K562 (cell line): Measurements from ENCODE around the gene RHCG. TPM values are rescaled to one million over a fixed set of nuclear protein-coding genes. Genes with fewer than 3 reads are reported as not detected.

Source experiments
- ATAC-seq: fragments of 200-7000 bp; cut with Tn5 transposase; 3 replicates; pipeline ENCODE4 v1.9.1; 2020; ENCODE audit warnings: moderate library complexity
- BruUV-seq: library from RNA; stranded (reverse); fragments of 400-500 nt; replicated peaks from 2 replicates; lab custom pipeline; 2021; lab: Mats Ljungman, UMichigan
- CTCF ChIA-PET: fragments of 300-600 bp; formaldehyde crosslinking; extraction: SDS; loops from one replicate; lab custom pipeline; 2021; ENCODE audit warnings: low intra/inter-chr PET ratio; lab: Yijun Ruan, JAX
- POLR2A ChIA-PET: fragments of 300-600, 350-650 bp; sonication (Branson Sonifier 250); formaldehyde crosslinking; extraction: SDS; loops from one replicate; lab custom pipeline; 2021; ENCODE audit warnings: antibody characterized with exemption, inconsistent platforms; lab: Yijun Ruan, JAX
- DNase-seq, 4 experiments: peaks; one replicate each; pipeline versions ENCODE4 v3.0.0 to v3.0.0-alpha.2; 2011 to 2018; ENCODE audit warnings: low spot score in 3 of 4, mixed read lengths in 3 of 4; ENCODE audit errors: extremely low read depth in 1 of 4
- FAIRE-seq: peaks from 2 replicates; lab custom pipeline; 2011; peaks lifted over from hg19 to GRCh38; lab: Jason Lieb, UNC
- H2AFZ ChIP-seq: 2 replicates; pipeline ENCODE4 v1.6.0; 2011; ENCODE audit warnings: low read depth, low read length, control low read depth, inconsistent platforms
- H3K27ac ChIP-seq: fragments of 200-600 bp; 3 replicates; pipeline ENCODE4 v1.8.0; 2011; ENCODE audit warnings: low read depth, mild to moderate bottlenecking, control low read depth, inconsistent platforms, low read length, moderate library complexity, mixed read lengths; ENCODE audit errors: extremely low read depth
- H3K27me3 ChIP-seq, 2 experiments: fragments of 300-600 bp in 1 of 2; 2 replicates in 1 of 2; 3 replicates in 1 of 2; pipeline versions ENCODE4 v1.6.0 to v1.8.0; 2011; ENCODE audit warnings: inconsistent platforms in 2 of 2, low read length in 2 of 2, mild to moderate bottlenecking in 1 of 2, mixed read lengths in 1 of 2, moderate library complexity in 1 of 2; ENCODE audit not compliant: control insufficient read depth in 2 of 2, insufficient read depth in 2 of 2
- H3K36me3 ChIP-seq: fragments of 300-600 bp; 3 replicates; pipeline ENCODE4 v1.8.0; 2011; ENCODE audit warnings: mild to moderate bottlenecking, low read length, inconsistent platforms; ENCODE audit not compliant: control insufficient read depth, insufficient read depth
- H3K4me1 ChIP-seq, 2 experiments: fragments of 200-600 bp in 1 of 2; replicated peaks in 1 of 2; 2 replicates in 1 of 2; 3 replicates in 1 of 2; pipeline versions ENCODE4 v1.5.1 to v1.8.0; 2011; ENCODE audit warnings: inconsistent platforms in 2 of 2, low read length in 2 of 2, mild to moderate bottlenecking in 1 of 2, mixed read lengths in 1 of 2, moderate library complexity in 1 of 2; ENCODE audit not compliant: control insufficient read depth in 2 of 2, insufficient read depth in 2 of 2
- H3K4me2 ChIP-seq: 2 replicates; pipeline ENCODE4 v1.6.1; 2011; ENCODE audit warnings: low read length, control low read depth, inconsistent platforms, mixed read lengths; ENCODE audit not compliant: insufficient read depth
- H3K4me3 ChIP-seq: fragments of 200-600 bp; sonication (generic), shearing (Covaris generic); 2 replicates; pipeline ENCODE4 v1.5.1; 2016; ENCODE audit warnings: control low read depth, inconsistent platforms
- H3K79me2 ChIP-seq: fragments of 200-600 bp; 3 replicates; pipeline ENCODE4 v1.8.0; 2011; ENCODE audit warnings: low read length, inconsistent platforms; ENCODE audit not compliant: control insufficient read depth, insufficient read depth
- H3K9ac ChIP-seq, 2 experiments: 2 replicates each; pipeline versions ENCODE4 v1.6.0 to v1.6.1; 2011; ENCODE audit warnings: low read depth in 2 of 2, low read length in 2 of 2, control low read depth in 1 of 2, inconsistent platforms in 1 of 2, mild to moderate bottlenecking in 1 of 2, mixed read lengths in 1 of 2; ENCODE audit not compliant: insufficient read depth in 1 of 2
- H3K9me1 ChIP-seq: one replicate; pipeline ENCODE4 v1.6.0; 2011; ENCODE audit warnings: inconsistent platforms, mild to moderate bottlenecking, low read length, moderate library complexity; ENCODE audit not compliant: control insufficient read depth, insufficient read depth
- H3K9me3 ChIP-seq: replicated peaks from 2 replicates; pipeline ENCODE4 v1.5.1; 2011; ENCODE audit warnings: low read depth, low read length, inconsistent platforms; ENCODE audit not compliant: control insufficient read depth, insufficient read depth
- H4K20me1 ChIP-seq: replicated peaks from 2 replicates; pipeline ENCODE4 v1.6.1; 2011; ENCODE audit warnings: low read length, inconsistent platforms, mixed read lengths; ENCODE audit not compliant: control insufficient read depth, insufficient read depth
- DACH1 ChIP-seq: fragments of 450-650 bp; IDR thresholded peaks from 2 replicates; pipeline ENCODE4 v1.6.1; 2018; ENCODE audit not compliant: partially characterized antibody
- WGBS: fragments of 100-300 bp; shearing (Covaris generic); methylation state at CpG from one replicate; pipeline ENCODE4 v1.1.6; 2016; ENCODE audit warnings: low coverage, mixed read lengths; ENCODE audit not compliant: insufficient coverage; ENCODE audit errors: missing lambda C conversion rate; 5-methylcytosine and 5-hydroxymethylcytosine counted together
- in situ Hi-C: fragments of 300-500 bp; cut with MboI; formaldehyde crosslinking; loops from 4 replicates; pipeline ENCODE4 v1.15.0; 2018; ENCODE audit warnings: inconsistent platforms, mixed read lengths
- intact Hi-C: fragments of 100-400 bp; cut with micrococcal nuclease; formaldehyde crosslinking; loops from 2 replicates; pipeline ENCODE4 v1.14.2; 2022
- polyA plus RNA-seq, 8 experiments: library from polyadenylated mRNA; depleted of rRNA in 4 of 8; stranded (reverse) in 5 of 8; unstranded in 3 of 8; fragments of >200 nt; fragmentation: Nextera tagmentation in 2 of 8; fragmentation: Illumina TruSeq in 1 of 8; extraction: Ambion mirVana in 2 of 8; extraction: Trizol in 1 of 8; gene quantifications; 2 replicates each; pipeline versions ENCODE4 v1.2.1 to v1.2.3, GENCODE V29; 2011 to 2014; ENCODE audit warnings: inconsistent platforms in 1 of 8, missing spikeins in 1 of 8
- total RNA-seq, 7 experiments: library from RNA; depleted of rRNA in 6 of 7; stranded (reverse); fragments of >200 nt in 6 of 7; fragmentation: Illumina TruSeq in 2 of 7; extraction: Trizol in 2 of 7; gene quantifications; 2 replicates each; pipeline versions ENCODE4 v1.2.1 to v1.2.3, GENCODE V29; 2011 to 2021; ENCODE audit warnings: low replicate concordance in 1 of 7
- TF ChIP-seq, protein P1 (sequence below), 2 experiments: IDR thresholded peaks in 1 of 2; conservative IDR thresholded peaks in 1 of 2; 2 replicates each; pipeline ENCODE4 v1.6.1; 2016; ENCODE audit warnings: low read depth in 2 of 2, mild to moderate bottlenecking in 1 of 2, missing compliant biosample characterization in 1 of 2, missing genetic modification characterization in 1 of 2, moderate library complexity in 1 of 2

Gene RHCG
- total and polyA plus RNA-seq, 9 of the 15 experiments (the other 6 are each of a cell fraction or from before 2014, with no cell fraction given), result not detected

DNA sequence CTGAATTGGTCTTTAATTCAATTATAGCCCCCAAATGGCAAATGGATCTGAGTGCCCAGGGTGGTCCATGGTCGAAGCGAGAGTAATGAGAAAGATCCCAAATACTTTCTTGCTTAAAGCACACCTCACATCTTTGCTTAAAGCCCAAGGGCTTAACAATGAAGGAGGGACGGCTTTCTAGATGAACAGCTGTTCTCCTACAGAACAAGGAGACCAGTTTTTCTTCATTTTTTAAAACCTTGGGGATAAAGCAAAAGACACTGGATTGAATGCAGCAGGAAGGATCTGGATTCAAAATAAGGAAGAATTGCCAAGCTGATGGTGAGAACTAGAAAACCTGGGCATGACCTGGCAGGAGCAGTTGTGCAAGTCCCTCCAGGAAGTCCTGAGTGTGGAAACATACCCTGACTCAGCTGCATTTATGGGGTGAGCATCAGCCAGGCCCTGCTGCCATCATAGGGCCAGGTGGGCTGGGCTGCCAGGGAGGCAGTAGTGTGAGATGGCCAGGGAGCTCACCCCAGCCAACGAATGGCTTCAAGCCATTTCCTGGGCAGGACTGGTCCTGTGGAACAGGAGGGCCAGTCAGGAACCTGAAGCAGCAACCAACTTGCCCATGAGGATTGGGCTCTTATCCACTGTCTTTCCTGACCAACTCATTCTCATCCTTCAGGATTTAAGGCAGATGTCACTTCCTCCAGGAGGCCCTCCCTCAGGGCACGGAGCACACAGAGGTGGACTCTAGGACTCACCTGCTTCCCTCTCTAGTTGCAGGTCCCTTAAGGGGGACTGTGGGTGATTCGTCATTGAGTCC, 18.4 kb upstream of the RHCG start:
- Histone ChIP-seq H3K4me3 (no peak overlapping the region), H4K20me1 (0 out of 2 replicates have a peak, but pooled peaks cover 5% of the 10 kb centered on the region), H2AFZ (no peak overlapping the region), H3K4me2 (no peak overlapping the region), H3K27ac (no peak overlapping the region), H3K79me2 (no peaks in the 10 kb centered on the region)
- intact Hi-C loops, result no loop called here
- FAIRE-seq, result no peak
- POLR2A ChIA-PET, result interaction anchor here (0.7 to 1.0 kb wide), 3 partner anchors 19 to 780 kb away, joined by 3 to 5 read pairs (median 3); no protein-coding TSS in a partner anchor
- DNase-seq, result no peak
- no TSS peak for BruUV-seq
- TF ChIP-seq, protein P1, sequence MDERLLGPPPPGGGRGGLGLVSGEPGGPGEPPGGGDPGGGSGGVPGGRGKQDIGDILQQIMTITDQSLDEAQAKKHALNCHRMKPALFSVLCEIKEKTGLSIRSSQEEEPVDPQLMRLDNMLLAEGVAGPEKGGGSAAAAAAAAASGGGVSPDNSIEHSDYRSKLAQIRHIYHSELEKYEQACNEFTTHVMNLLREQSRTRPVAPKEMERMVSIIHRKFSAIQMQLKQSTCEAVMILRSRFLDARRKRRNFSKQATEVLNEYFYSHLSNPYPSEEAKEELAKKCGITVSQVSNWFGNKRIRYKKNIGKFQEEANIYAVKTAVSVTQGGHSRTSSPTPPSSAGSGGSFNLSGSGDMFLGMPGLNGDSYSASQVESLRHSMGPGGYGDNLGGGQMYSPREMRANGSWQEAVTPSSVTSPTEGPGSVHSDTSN (CRISPR knock-in tag; IDR thresholded peaks at IDR 0.05; ENCODE audit: low read depth), result no peak
- TF ChIP-seq, protein P1 (tag; conservative IDR thresholded peaks at IDR 0.05; ENCODE audit: low read depth), result no peak
- peak; percentile 59 for TF ChIP-seq DACH1
- TF ChIP-seq, all 486 proteins: peak for 1
- H3K9ac ChIP-seq, result no peak overlapping the region; a peak in 1 of 4 replicates
- no peaks in the 10 kb centered on the region for H3K36me3 ChIP-seq
- under 1% methylated on average over 6 of the region's 6 CpGs for WGBS
- ATAC-seq, result no peak
- no peaks in the 10 kb centered on the region for H3K9me3 ChIP-seq
- no peaks in the 10 kb centered on the region for H3K9me1 ChIP-seq
- in situ Hi-C loops, result no loop called here
- peaks cover 2 to 24% of the 10 kb centered on the region in 2 experiments for H3K27me3 ChIP-seq
- CTCF ChIA-PET, result no interaction called here
- no peaks in the 10 kb centered on the region; a peak in 1 of 5 replicates for H3K4me1 ChIP-seq
